OCI-LY1 (cell line): ENCODE results near the gene DMD.

ENCODE experiments used
- EZH2 ChIP-seq: fragments of 200-600 bp; sonication (generic), shearing (Covaris generic); IDR thresholded peaks from 2 replicates; pipeline ENCODE4 v1.8.0; 2017; ENCODE audit warnings: borderline replicate concordance, mixed run types, mild to moderate bottlenecking, antibody characterized with exemption, low read length, moderate library complexity, mixed read lengths
- TF ChIP-seq, protein P1 (sequence below): fragments of 200-600 bp; sonication (generic), shearing (Covaris generic); IDR thresholded peaks from 2 replicates; pipeline ENCODE4 v1.5.1; 2017; ENCODE audit warnings: mild to moderate bottlenecking, antibody characterized with exemption, low read length, moderate library complexity, mixed read lengths

DNA sequence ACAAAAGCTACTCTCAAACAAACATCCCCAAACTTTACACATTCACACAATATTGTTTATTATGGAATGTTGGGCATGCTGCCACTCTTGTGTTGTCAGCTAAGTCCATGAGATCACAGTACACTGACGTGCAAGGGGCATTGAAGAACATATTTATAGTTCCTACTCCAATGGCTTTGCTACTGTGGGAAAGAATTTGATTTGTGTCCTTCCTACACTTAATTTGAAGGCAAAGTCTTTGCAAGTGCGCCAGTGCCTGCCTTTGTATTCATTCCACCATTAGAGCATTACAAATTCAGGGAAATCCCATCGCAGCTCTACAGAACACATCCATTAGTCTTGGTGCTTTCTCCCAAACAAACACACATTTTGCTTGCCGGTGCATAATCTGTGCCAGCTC, 2094.1 kb downstream of the DMD start:
- TF ChIP-seq, protein P1, sequence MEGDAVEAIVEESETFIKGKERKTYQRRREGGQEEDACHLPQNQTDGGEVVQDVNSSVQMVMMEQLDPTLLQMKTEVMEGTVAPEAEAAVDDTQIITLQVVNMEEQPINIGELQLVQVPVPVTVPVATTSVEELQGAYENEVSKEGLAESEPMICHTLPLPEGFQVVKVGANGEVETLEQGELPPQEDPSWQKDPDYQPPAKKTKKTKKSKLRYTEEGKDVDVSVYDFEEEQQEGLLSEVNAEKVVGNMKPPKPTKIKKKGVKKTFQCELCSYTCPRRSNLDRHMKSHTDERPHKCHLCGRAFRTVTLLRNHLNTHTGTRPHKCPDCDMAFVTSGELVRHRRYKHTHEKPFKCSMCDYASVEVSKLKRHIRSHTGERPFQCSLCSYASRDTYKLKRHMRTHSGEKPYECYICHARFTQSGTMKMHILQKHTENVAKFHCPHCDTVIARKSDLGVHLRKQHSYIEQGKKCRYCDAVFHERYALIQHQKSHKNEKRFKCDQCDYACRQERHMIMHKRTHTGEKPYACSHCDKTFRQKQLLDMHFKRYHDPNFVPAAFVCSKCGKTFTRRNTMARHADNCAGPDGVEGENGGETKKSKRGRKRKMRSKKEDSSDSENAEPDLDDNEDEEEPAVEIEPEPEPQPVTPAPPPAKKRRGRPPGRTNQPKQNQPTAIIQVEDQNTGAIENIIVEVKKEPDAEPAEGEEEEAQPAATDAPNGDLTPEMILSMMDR: no peak
- TF ChIP-seq EZH2: no peak
